GM12873 (cell line): ENCODE measurements around the gene RANBP10.

ENCODE experiments used
- TF ChIP-seq, protein P1 (sequence below): IDR thresholded peaks from 2 replicates; pipeline ENCODE4 v1.5.1; 2012; ENCODE audit warnings: low read depth, mild to moderate bottlenecking, moderate library complexity, low read length, control low read depth; ENCODE audit not compliant: insufficient read depth; ENCODE audit errors: missing control alignments

The RANBP10 gene

DNA sequence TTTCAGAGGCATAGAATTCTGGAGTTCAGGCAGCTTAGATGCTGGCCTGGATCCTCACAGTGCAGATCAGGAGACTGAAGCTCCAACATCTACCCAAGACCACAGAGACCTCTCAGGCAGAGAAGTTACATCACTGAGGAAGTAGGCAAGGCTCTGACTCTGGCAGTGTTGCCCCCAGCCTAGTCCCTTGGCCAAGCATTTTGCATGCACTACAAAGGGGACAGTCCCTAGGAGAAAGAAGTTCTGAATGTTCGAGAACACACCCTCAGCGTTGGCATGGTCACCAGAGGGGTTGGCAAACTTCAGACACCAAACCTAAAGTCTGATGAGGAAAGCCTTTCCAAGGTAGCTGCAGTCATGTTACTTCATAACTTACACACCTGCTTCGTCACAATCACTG lies 2.5 kb downstream of the RANBP10 start:
- TF ChIP-seq, protein P1, sequence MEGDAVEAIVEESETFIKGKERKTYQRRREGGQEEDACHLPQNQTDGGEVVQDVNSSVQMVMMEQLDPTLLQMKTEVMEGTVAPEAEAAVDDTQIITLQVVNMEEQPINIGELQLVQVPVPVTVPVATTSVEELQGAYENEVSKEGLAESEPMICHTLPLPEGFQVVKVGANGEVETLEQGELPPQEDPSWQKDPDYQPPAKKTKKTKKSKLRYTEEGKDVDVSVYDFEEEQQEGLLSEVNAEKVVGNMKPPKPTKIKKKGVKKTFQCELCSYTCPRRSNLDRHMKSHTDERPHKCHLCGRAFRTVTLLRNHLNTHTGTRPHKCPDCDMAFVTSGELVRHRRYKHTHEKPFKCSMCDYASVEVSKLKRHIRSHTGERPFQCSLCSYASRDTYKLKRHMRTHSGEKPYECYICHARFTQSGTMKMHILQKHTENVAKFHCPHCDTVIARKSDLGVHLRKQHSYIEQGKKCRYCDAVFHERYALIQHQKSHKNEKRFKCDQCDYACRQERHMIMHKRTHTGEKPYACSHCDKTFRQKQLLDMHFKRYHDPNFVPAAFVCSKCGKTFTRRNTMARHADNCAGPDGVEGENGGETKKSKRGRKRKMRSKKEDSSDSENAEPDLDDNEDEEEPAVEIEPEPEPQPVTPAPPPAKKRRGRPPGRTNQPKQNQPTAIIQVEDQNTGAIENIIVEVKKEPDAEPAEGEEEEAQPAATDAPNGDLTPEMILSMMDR = no peak

DNA sequence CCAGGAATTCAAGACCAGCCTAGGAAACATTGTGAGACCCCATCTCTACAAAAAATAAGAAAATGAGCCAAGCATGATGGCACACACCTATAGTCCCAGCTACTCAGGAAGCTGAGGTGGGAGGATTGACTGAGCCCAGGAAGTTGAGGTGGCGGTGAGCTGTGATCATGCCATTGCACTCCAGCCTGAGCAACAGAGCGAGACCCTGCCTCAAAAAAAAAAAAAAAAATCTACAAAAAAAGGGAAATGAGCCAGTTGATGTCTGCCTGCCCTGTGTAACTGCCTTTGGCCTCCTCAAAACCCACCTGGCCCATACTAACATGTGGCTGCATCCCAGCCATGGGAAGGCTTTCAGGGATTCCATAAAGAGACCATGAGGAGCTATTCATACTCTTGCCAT lies 4.5 kb downstream of the RANBP10 start:
- TF ChIP-seq, protein P1 = no peak

- TF ChIP-seq, protein P1 = no peak
Measured at GRCh38 chr16:67801241-67801640, 5.1 kb downstream of the RANBP10 start.

DNA sequence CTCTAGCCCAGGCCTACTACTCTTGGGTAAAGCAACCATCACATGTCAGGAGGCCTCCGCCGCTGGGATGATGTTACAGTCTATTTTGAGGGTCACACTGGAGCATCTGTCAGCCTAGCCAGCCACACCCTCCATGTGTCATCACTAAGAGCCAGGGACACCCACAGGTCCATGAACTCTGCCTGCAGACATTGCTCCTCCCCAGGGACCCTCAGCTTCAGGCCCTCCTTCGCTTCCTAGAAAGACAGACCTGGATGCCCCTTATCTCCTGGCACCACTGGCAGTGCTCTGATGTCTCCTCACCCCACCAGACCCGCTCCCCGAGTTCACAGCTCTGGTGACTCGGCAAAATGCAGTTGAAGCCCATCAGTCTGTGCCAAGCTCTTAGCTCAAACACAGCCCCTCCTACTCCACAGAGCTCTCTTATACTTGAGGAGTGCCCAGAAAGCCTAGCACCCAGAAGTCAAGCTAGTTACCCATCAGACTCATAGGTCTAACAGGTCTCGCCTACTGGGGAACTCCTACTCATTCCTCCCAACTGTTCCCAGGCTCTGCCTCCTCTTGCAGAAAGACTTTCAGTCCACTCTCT lies 5.9 kb downstream of the RANBP10 start:
- TF ChIP-seq, protein P1 = no peak

DNA sequence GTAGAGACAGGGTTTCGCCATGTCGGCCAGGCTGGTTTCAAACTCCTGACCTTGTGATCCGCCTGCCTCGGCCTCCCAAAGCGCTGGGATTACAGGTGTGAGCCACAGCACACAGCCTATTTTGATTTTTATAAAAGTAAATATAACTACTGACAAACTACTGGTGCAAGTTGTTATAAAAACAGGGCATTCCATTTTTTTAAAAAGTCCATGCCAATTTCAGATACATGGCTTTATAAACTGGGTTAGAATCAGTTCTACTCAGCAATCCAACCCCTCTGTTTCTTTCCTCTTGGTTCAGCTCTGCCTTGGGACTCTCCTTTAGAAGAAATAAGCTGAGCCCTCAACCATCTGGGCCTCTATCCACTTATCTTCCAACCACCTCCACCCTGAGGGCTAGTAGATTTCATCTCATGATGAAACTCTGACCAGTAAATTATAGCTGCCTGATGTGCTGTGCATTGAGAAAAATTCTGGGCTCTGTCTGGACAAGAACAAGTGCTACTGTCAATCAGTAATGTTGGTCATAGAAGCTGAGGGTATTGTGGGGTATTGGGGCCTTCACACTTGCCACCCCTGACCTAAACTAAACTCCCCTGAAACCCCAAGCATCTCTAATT lies 10.2 kb downstream of the RANBP10 start:
- TF ChIP-seq, protein P1 = no peak

DNA sequence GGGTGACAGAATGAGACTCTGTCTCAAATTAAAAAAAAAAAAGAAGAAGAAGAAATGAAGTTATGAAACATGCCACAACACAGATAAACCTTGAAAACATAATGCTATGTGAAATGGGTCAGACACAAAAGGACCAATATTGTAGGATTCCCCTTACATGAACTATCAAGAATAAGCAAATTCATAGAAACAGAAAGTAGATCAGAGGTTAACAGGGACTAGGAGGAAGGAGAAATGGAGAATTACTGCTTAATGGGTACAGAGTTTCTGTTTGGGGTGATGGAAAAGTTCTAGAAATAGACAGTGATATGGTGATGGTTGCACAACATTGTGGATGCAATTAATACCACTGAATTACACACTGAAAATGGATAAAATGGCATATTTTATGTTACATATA lies 16.3 kb downstream of the RANBP10 start:
- TF ChIP-seq, protein P1 = no peak

- TF ChIP-seq, protein P1 = no peak
Measured at GRCh38 chr16:67786491-67786890, 19.9 kb downstream of the RANBP10 start.
